NCI-H446 treated with DMSO at 0.1 percent for 48 hours (cell line): Measurements from ENCODE around the gene MCTP1.
"Not testable (repeated sequence)": the region's sequence is repeated elsewhere in the genome, so short reads cannot be mapped to it uniquely, and the experiment has no call there.

ENCODE experiments used
- DNase-seq: peaks from one replicate; lab custom pipeline; 2025; lab: John Stamatoyannopoulos, UW

The MCTP1 gene

DNA sequence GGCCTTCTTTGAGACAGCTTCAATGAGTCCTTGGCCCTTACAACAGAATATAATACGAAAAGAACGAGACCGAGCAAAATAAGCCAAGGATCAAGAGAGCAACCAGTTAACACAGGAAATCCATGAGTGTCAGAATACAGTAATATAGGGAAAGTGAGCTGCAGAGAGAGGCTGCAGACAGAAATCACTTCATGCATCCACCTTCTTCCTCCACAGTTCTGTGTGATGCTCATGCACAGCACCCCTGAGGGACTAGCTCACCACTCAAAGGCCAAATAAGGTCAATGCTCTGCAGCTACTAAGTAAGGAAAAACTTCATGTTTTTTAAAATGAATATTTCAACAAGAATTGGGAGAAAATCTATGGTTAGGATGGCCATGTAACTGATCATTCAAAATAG, 257.1 kb downstream of the MCTP1 start:
- DNase-seq, result no peak

- no peak for DNase-seq
Measured at GRCh38 chr5:95027151-95027721, 257.7 kb downstream of the MCTP1 start.

DNA sequence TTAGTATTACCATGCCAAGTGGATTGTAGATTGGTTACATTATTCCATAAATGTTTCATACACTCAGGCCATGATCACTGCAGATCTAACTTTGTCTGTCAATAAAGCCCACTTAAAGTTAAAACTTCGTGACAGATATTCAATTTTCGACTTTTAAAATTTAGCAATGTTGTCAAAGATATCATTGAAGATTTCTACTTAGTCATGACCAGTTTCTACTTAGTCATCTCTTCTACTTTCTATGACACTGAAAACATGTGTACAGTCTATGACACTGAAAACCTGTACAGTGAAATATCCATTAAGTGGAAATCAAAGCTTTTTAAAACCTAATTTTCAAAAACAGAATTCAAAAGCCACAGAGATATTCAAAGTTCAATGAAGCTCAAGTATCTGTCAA, 258.2 kb downstream of the MCTP1 start:
- no peak for DNase-seq

DNA sequence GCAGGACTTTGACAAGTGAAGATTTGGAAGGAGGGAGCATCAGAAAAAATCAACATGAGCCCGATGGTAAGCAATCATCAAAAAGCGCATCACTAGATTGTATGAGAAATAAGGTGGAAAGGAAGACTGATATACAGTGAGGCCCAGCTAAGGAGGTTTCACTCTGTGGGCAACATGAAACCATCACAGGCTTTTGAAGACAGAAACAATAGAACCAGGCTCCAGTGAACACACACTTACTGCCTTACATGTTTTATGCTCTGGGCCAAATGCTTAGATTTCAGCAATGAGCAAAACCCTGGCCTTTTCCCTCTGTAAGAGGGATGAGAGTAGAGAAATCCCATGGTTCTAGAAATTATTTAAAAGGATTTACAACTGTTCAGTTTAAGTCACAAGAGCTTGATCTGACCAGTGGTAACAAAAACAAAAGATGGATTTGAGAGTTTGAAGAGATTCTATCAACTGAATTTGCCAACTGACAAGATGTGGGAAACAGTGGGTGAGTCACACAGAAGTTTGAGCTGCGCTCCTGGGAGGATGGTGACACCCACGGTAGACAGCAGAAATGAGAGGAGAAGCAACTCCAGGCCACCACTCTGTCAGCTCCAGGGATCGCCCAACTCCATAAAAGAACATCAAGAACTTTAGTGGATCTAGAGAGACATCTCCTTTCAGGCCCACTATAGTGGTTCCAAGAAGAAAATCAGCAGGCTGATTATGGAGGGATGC, 261.8 kb downstream of the MCTP1 start:
- DNase-seq, result no peak

DNA sequence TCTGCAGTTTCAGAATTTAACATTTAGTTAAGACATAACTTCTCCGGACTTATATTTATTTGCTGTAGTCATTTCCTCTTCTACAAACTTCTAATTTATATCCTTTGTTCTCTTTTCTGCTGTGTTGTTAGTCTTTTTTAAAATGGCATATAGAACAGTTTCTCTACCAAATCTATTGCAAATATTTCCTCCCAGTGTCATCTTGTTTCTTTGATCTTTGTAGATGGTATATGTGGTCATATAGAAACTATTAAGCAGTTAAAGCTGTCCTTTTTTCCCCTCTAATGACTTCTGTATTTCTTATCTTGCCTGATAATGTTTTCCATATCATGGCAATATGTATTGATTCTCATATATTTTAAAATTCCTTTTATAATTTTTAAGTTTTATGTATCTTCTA, 264.5 kb downstream of the MCTP1 start:
- no peak for DNase-seq

- DNase-seq, result no peak
Measured at GRCh38 chr5:95018946-95019345, 265.9 kb downstream of the MCTP1 start.

- no peak for DNase-seq
Measured at GRCh38 chr5:95018511-95018910, 266.4 kb downstream of the MCTP1 start.

- DNase-seq, result no peak
Measured at GRCh38 chr5:95009812-95010211, 275.1 kb downstream of the MCTP1 start.

DNA sequence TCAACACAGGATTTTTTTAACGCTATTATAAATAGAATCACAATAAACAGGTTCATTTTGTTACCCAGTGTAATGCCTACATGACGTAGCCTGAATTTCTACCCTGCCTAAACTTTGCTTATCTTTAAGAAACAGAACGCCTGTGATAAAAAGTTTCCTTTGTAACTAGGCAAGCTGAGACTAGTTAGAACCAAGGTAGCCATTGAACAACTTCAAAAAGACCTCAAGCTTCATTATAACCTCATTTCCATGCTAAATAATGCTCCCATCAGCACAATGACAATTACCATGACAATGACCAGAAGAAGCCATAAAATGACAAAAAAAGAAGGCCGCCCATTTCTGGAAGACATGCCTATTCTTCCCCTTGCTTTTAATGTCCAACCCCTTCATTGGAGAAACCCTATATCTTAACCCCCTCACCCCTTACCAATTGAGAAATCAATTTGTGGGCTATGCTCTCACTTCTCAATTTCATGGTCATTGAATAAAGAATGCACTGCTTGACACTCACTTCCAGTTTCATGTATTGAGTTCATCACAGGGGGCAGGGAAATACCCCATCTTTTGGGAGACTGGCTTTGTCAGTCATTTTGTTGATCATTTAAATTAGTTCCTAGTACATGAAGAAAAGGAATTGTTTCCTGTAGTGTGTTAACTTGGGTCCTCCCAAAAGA, 276.8 kb downstream of the MCTP1 start:
- DNase-seq, result no peak

GRCh38 chr5:95005811-95006210, 279.1 kb downstream of the MCTP1 start:
- no peak for DNase-seq

- no peak for DNase-seq
Measured at GRCh38 chr5:94998670-94999069, 286.2 kb downstream of the MCTP1 start.

DNA sequence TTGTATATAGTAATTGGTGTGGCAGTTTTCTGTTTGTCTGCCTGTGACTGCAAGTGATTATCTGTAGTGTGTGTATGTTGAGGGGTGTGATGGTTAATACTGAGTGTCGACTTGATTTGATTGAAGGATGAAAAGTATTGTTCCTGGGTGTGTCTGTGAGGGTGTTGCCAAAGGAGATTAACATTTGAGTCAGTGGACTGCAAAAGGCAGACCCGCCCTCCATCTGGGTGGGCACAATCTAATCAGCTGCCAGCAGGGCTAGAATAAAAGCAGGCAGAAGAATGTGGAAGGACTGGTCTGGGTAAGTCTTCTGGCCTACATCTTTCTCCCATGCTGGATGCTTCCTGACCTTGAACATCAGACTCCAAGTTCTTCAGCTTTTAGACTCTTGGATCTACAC, 290.4 kb downstream of the MCTP1 start:
- DNase-seq, result not testable (repeated sequence)

GRCh38 chr5:94993491-94993890, 291.4 kb downstream of the MCTP1 start:
- DNase-seq, result peak; percentile 39

GRCh38 chr5:94992325-94992724, 292.6 kb downstream of the MCTP1 start:
- no peak for DNase-seq

GRCh38 chr5:94983861-94984535, 300.9 kb downstream of the MCTP1 start:
- DNase-seq, result no peak

GRCh38 chr5:94977437-94977836, 307.5 kb downstream of the MCTP1 start:
- no peak for DNase-seq

- DNase-seq, result no peak
Measured at GRCh38 chr5:94976853-94977252, 308.0 kb downstream of the MCTP1 start.

DNA sequence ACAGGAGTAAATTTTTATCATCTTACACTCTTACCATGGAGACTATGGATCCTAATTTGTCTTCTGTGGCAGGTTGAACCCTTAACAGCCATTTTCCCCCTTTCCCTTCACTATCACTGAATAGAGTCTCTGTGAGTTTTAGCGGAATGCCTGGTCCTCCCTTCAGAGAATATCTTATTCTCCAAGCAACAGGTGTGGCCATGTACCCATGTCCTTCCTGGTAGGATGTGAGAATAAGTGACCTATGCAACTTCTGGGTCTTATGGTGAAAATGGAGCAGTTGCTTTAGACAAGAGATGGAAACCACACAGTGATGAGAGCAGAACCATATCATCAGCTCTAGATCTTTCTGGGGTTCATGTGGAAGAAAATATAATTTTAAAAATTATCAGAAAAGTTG, 312.6 kb downstream of the MCTP1 start:
- no peak for DNase-seq

- no peak for DNase-seq
Measured at GRCh38 chr5:94969174-94969573, 315.7 kb downstream of the MCTP1 start.

DNA sequence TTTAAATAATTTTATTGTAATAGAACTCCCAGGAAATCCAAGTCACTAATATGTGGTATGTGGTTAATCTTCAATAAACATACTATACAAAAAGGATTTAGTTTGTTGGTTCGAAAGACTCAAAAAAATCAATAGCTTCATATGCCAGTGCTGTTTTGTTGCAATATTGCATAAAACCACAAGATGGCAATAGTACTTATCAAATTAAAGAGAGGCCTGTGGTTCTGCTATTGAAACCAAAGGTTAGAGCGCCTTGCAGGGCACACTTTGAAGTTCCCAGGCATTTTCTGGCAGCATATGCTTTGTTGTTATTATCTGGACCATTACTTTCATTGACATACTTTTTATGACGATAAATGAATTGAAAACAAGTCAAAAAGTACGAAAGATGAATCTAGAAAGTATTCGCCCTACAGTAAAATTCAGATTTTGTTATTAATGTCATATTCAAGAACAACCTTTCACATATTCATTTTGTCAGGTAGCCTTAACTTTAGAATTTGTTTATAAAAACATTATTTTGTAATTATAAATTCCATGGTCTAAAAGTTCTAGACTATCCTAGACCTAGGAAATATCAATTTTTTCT, 316.3 kb downstream of the MCTP1 start:
- DNase-seq, result peak; percentile 47

- DNase-seq, result no peak
Measured at GRCh38 chr5:94967525-94967924, 317.4 kb downstream of the MCTP1 start.

GRCh38 chr5:94959279-94959678, 325.6 kb downstream of the MCTP1 start:
- not testable (repeated sequence) for DNase-seq
